Fibroblast of lung (primary cell): ENCODE measurements around the gene KIF1C. TPM values are rescaled to one million over a fixed set of nuclear protein-coding genes. Genes with fewer than 3 reads are reported as not detected.

Experiments used
- DNase-seq, 2 donors: peaks; one replicate each; pipeline versions ENCODE4 v3.0.0 to v3.0.0-alpha.2; 2010; ENCODE audit warnings: low read depth in 2 of 2
- H2AFZ ChIP-seq: 2 replicates; pipeline ENCODE4 v1.5.1; 2012; ENCODE audit warnings: low read length, control low read depth, inconsistent platforms
- H3K27ac ChIP-seq: 2 replicates; pipeline ENCODE4 v1.5.1; 2011; ENCODE audit warnings: low read length, control low read depth; ENCODE audit not compliant: insufficient read depth
- H3K27me3 ChIP-seq: 2 replicates; pipeline ENCODE4 v1.5.1; 2011; ENCODE audit warnings: mild to moderate bottlenecking, low read length; ENCODE audit not compliant: control insufficient read depth, insufficient read depth
- H3K36me3 ChIP-seq: 2 replicates; pipeline ENCODE4 v1.5.1; 2011; ENCODE audit warnings: low read length; ENCODE audit not compliant: control insufficient read depth, insufficient read depth
- H3K4me1 ChIP-seq: 2 replicates; pipeline ENCODE4 v1.5.1; 2011; ENCODE audit warnings: low read length; ENCODE audit not compliant: control insufficient read depth, insufficient read depth; ENCODE audit errors: extremely low read depth
- H3K4me2 ChIP-seq: 2 replicates; pipeline ENCODE4 v1.5.1; 2011; ENCODE audit warnings: low read length, control low read depth; ENCODE audit not compliant: insufficient read depth; ENCODE audit errors: extremely low read depth
- H3K4me3 ChIP-seq, 4 experiments: fragments of 200-600 bp in 1 of 4; sonication (generic) in 1 of 4; replicated peaks in 1 of 4; 2 replicates each; pipeline ENCODE4 v1.5.1; 2011 to 2016; ENCODE audit warnings: low read length in 4 of 4, low read depth in 3 of 4, mild to moderate bottlenecking in 3 of 4, control low read depth in 2 of 4, inconsistent platforms in 1 of 4, mixed read lengths in 1 of 4; ENCODE audit not compliant: insufficient read depth in 1 of 4; ENCODE audit errors: control extremely low read depth in 1 of 4
- H3K79me2 ChIP-seq: 2 replicates; pipeline ENCODE4 v1.5.1; 2012; ENCODE audit warnings: mild to moderate bottlenecking, low read length, inconsistent platforms; ENCODE audit not compliant: control insufficient read depth, insufficient read depth
- H3K9ac ChIP-seq: 2 replicates; pipeline ENCODE4 v1.5.1; 2011; ENCODE audit warnings: mild to moderate bottlenecking, low read length, control low read depth; ENCODE audit not compliant: insufficient read depth
- H3K9me3 ChIP-seq: 2 replicates; pipeline ENCODE4 v1.5.1; 2012; ENCODE audit warnings: low read depth, low read length; ENCODE audit not compliant: control insufficient read depth, insufficient read depth
- H4K20me1 ChIP-seq: 2 replicates; pipeline ENCODE4 v1.5.1; 2011; ENCODE audit warnings: low read length; ENCODE audit not compliant: control insufficient read depth, insufficient read depth; ENCODE audit errors: extremely low read depth
- CTCF ChIP-seq, 2 donors: IDR thresholded peaks in 1 of 2; conservative IDR thresholded peaks in 1 of 2; 1 replicate in 1 of 2; 2 replicates in 1 of 2; pipeline ENCODE4 v1.5.1; 2011 to 2012; ENCODE audit warnings: low read length in 2 of 2, control low read depth in 1 of 2, inconsistent platforms in 1 of 2, low read depth in 1 of 2, mild to moderate bottlenecking in 1 of 2
- EZH2 ChIP-seq: IDR thresholded peaks from 2 replicates; pipeline ENCODE4 v1.5.1; 2012; ENCODE audit warnings: low read length, control low read depth, mild to moderate bottlenecking; ENCODE audit errors: missing control alignments
- polyA plus RNA-seq, 2 donors: library from polyadenylated mRNA; depleted of rRNA in 1 of 2; stranded (reverse) in 1 of 2; unstranded in 1 of 2; fragments of >200 nt; gene quantifications; 2 replicates each; pipeline ENCODE4 v1.2.1, GENCODE V29; 2011 to 2012; ENCODE audit warnings: missing spikeins in 1 of 2
- total RNA-seq: library from RNA; depleted of rRNA; stranded (reverse); fragments of >200 nt; gene quantifications from 2 replicates; pipeline ENCODE4 v1.2.1, GENCODE V29; 2014

Gene KIF1C
- total and polyA plus RNA-seq, 2 donors (not counting 1 experiment from before 2014, with no cell fraction given) = 70.5 to 86.0 TPM

GRCh38 chr17:4972322-4972721 is 25.4 kb upstream of the KIF1C start:
- H3K36me3 ChIP-seq = peaks cover 14% of the 10 kb centered on the region
- DNase-seq = no peak
- H2AFZ ChIP-seq = no peak overlapping the region
- H3K27ac ChIP-seq = no peak overlapping the region
- H3K9me3 ChIP-seq = no peaks in the 10 kb centered on the region
- no peaks in the 10 kb centered on the region for H3K27me3 ChIP-seq
- peaks cover 6% of the 10 kb centered on the region for H3K79me2 ChIP-seq
- H3K4me2 ChIP-seq = no peak overlapping the region
- peaks cover 14% of the 10 kb centered on the region for H3K4me1 ChIP-seq
- no peak overlapping the region for H3K9ac ChIP-seq
- H4K20me1 ChIP-seq = no peaks in the 10 kb centered on the region
- no peak overlapping the region for H3K4me3 ChIP-seq
- TF ChIP-seq CTCF (conservative IDR thresholded peaks at IDR 0.05 in 1 of 2, IDR thresholded peaks at IDR 0.05 in 1 of 2; ENCODE audit: low read depth in 1 of 2, low read length in 2 of 2) = no peak
- TF ChIP-seq EZH2 = no peak

- H3K27ac ChIP-seq = no peak overlapping the region
- no peak overlapping the region for H3K4me3 ChIP-seq
- peaks cover 17% of the 10 kb centered on the region for H3K36me3 ChIP-seq
- no peak overlapping the region for H3K9ac ChIP-seq
- H4K20me1 ChIP-seq = no peaks in the 10 kb centered on the region
- no peak overlapping the region for H3K4me2 ChIP-seq
- no peak for DNase-seq
- TF ChIP-seq CTCF (conservative IDR thresholded peaks at IDR 0.05 in 1 of 2, IDR thresholded peaks at IDR 0.05 in 1 of 2; ENCODE audit: low read depth in 1 of 2, low read length in 2 of 2) (no peak), EZH2 (no peak)
- H3K79me2 ChIP-seq = peaks cover 6% of the 10 kb centered on the region
- peaks cover 14% of the 10 kb centered on the region for H3K4me1 ChIP-seq
- no peaks in the 10 kb centered on the region for H3K27me3 ChIP-seq
- H2AFZ ChIP-seq = no peak overlapping the region
- no peaks in the 10 kb centered on the region for H3K9me3 ChIP-seq
These were observed 25.0 kb upstream of the KIF1C start for GRCh38 chr17:4972752-4973151.

GRCh38 chr17:4973256-4974114 is 24.3 kb upstream of the KIF1C start:
- peaks cover 12% of the 10 kb centered on the region for H3K4me1 ChIP-seq
- DNase-seq = no peak
- H3K79me2 ChIP-seq = peaks cover 5% of the 10 kb centered on the region
- no peaks in the 10 kb centered on the region for H3K9me3 ChIP-seq
- H3K9ac ChIP-seq = no peak overlapping the region
- no peak overlapping the region for H3K27ac ChIP-seq
- H3K4me3 ChIP-seq = no peak overlapping the region
- no peak overlapping the region for H2AFZ ChIP-seq
- peaks cover 23% of the 10 kb centered on the region for H3K36me3 ChIP-seq
- no peak for TF ChIP-seq EZH2
- TF ChIP-seq CTCF (conservative IDR thresholded peaks at IDR 0.05 in 1 of 2, IDR thresholded peaks at IDR 0.05 in 1 of 2; ENCODE audit: low read depth in 1 of 2, low read length in 2 of 2) = no peak
- no peak overlapping the region for H3K4me2 ChIP-seq
- H3K27me3 ChIP-seq = no peaks in the 10 kb centered on the region
- H4K20me1 ChIP-seq = no peaks in the 10 kb centered on the region
